Adrenal gland (tissue), 12 donors: ENCODE data around the gene ZZZ3. TPM values are rescaled to one million over a fixed set of nuclear protein-coding genes. Genes with fewer than 3 reads are reported as not detected.

Experiments used
- DNase-seq, 7 donors: peaks; one replicate each; pipeline ENCODE4 v3.0.0-alpha.2; 2019 to 2020
- H3K27ac ChIP-seq, 5 donors: fragments of 200-600 bp; sonication (generic) in 4 of 5; 1 replicate in 3 of 5; 2 replicates in 2 of 5; pipeline versions ENCODE4 v1.5.1 to v1.8.0; 2016 to 2020; ENCODE audit warnings: mild to moderate bottlenecking in 1 of 5
- H3K27me3 ChIP-seq: fragments of 200-600 bp; 2 replicates; pipeline ENCODE4 v1.8.0; 2021
- H3K36me3 ChIP-seq, 2 donors: fragments of 200-600 bp; replicated peaks in 1 of 2; 1 replicate in 1 of 2; 2 replicates in 1 of 2; pipeline versions ENCODE4 v1.5.1 to v1.8.0; 2018 to 2022
- H3K4me1 ChIP-seq, 2 donors: fragments of 200-600 bp; replicated peaks in 1 of 2; 1 replicate in 1 of 2; 2 replicates in 1 of 2; pipeline versions ENCODE4 v1.5.1 to v1.8.0; 2018 to 2021
- H3K4me3 ChIP-seq, 4 donors: fragments of 200-600 bp; sonication (generic) in 3 of 4; one replicate each; pipeline ENCODE4 v1.5.1; 2016 to 2018
- H3K9me3 ChIP-seq, 3 donors: fragments of 200-600 bp; sonication (generic) in 1 of 3; replicated peaks in 1 of 3; 1 replicate in 2 of 3; 2 replicates in 1 of 3; pipeline versions ENCODE4 v1.5.1 to v1.8.0; 2016 to 2021
- CTCF ChIP-seq, 6 experiments: fragments of 450-650 bp in 4 of 6; fragments of 200-600 bp in 2 of 6; sonication (generic) in 1 of 6; IDR thresholded peaks; 1 replicate in 5 of 6; 2 replicates in 1 of 6; pipeline versions ENCODE4 v1.5.1 to v1.8.0; 2016 to 2021; ENCODE audit warnings: antibody characterized with exemption in 6 of 6, mild to moderate bottlenecking in 2 of 6, moderate library complexity in 1 of 6
- POLR2A ChIP-seq, 2 donors: fragments of 450-650 bp; IDR thresholded peaks; one replicate each; pipeline ENCODE4 v1.6.1; 2017; ENCODE audit warnings: antibody characterized with exemption in 2 of 2, mild to moderate bottlenecking in 2 of 2, moderate library complexity in 1 of 2
- WGBS, 4 donors: extraction: QIAGEN DNeasy Blood & Tissue Kit in 2 of 4; methylation state at CpG; one replicate each; pipeline versions ENCODE4 v1.1.5 to v1.1.7; 2013 to 2017; 5-methylcytosine and 5-hydroxymethylcytosine counted together
- intact Hi-C, 2 donors: fragments of 100-400 bp; cut with DNase I; formaldehyde crosslinking; loops; one replicate each; pipeline versions ENCODE4 v1.14.1 to v1.15.0; 2022 to 2023
- polyA plus RNA-seq, 3 donors: library from polyadenylated mRNA; stranded (reverse); fragments of 200-250 nt in 2 of 3; fragments of 350-450 nt in 1 of 3; fragmentation: Illumina TruSeq in 1 of 3; extraction: RNeasy Lipid Tissue Mini Kit (QIAGEN cat#74804) in 1 of 3; gene quantifications; one replicate each; pipeline ENCODE4 v1.2.3, GENCODE V29; 2013 to 2014
- total RNA-seq, 9 donors: library from RNA; depleted of rRNA in 4 of 9; stranded (reverse); fragments of >200 nt in 4 of 9; fragments of 120-200 nt in 1 of 9; fragmentation: NEBNext Ultra II Directional in 1 of 9; extraction: Animal tissue kit (Norgen Biotek cat#: 25700) in 1 of 9; gene quantifications; one replicate each; pipeline versions ENCODE4 v1.1.0 to v1.2.4, GENCODE V29; 2013 to 2023
- donor health status: healthy with polysubstance abuse.
- donor health status: Bipolar disorder and iron deficiency.
- donor health status: DM: yes; HTN: yes; CAD: no.
- donor health status: DM: no; HTN: no; CAD: no.
- donor health status: DM: no; HTN: no; CAD: no.
- donor health status: DM: yes; HTN: yes; CAD: no.

The ZZZ3 gene
- total and polyA plus RNA-seq, 12 donors = 14.1 to 86.2 (median 47.0) TPM

DNA sequence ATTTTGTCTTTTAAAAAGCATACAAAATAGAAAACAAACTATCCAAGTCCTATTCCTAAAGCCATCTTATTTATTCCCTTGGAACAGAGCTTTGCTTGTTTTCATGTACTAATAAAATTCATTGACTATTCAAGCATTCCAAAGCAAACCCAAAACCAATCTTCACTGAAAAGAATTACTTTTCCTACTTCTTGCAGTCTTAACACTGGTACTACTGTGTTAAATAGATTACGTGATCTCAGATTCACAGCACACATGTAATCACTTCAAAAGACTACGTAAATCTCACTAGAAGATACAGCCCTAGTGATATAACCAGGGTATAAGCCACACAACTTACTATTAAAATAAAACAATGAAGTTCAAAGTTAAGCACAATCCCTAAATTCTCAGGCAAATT, 39.0 kb downstream of the ZZZ3 start:
- intact Hi-C loops = no loop called here
- DNase-seq = no peak
- 90 to 96% (median 94%) methylated on average over 2 of the region's 2 CpGs for WGBS, 4 donors
- Histone ChIP-seq H3K27ac (no peak overlapping the region), H3K9me3 (peaks cover 0 to 1% (median 0%) of the 10 kb centered on the region in 3 donors), H3K36me3 (peaks cover 0 to 12% of the 10 kb centered on the region in 2 donors), H3K4me1 (peaks cover 12 to 19% of the 10 kb centered on the region in 2 donors), H3K4me3 (no peak overlapping the region), H3K27me3 (no peaks in the 10 kb centered on the region)
- TF ChIP-seq POLR2A (IDR thresholded peaks at IDR 0.05) (no peak), CTCF (IDR thresholded peaks at IDR 0.05) (no peak)

- 91 to 97% (median 97%) methylated on average over 3 of the region's 3 CpGs for WGBS, 4 donors
These were observed 39.5 kb downstream of the ZZZ3 start for GRCh38 chr1:77642941-77643340.

GRCh38 chr1:77642196-77642595, 40.3 kb downstream of the ZZZ3 start:
- Histone ChIP-seq H3K36me3 (peaks cover 0 to 12% of the 10 kb centered on the region in 2 donors), H3K4me3 (no peak overlapping the region), H3K4me1 (peaks cover 12 to 19% of the 10 kb centered on the region in 2 donors), H3K27me3 (no peaks in the 10 kb centered on the region), H3K27ac (no peak overlapping the region), H3K9me3 (no peaks in the 10 kb centered on the region)
- no peak for DNase-seq
- intact Hi-C loops = no loop called here
- 86 to 92% (median 89%) methylated on average over 5 of the region's 5 CpGs for WGBS, 4 donors
- no peak for TF ChIP-seq CTCF (IDR thresholded peaks at IDR 0.05)
- TF ChIP-seq POLR2A (IDR thresholded peaks at IDR 0.05) = no peak

More at GRCh38 chr1:77642941-77643340, 39.5 kb downstream of the ZZZ3 start:
- TF ChIP-seq POLR2A (IDR thresholded peaks at IDR 0.05) = no peak
- TF ChIP-seq CTCF (IDR thresholded peaks at IDR 0.05) = no peak
- Histone ChIP-seq H3K27me3 (no peaks in the 10 kb centered on the region), H3K4me3 (no peak overlapping the region), H3K36me3 (peaks cover 0 to 12% of the 10 kb centered on the region in 2 donors), H3K4me1 (peaks cover 12 to 19% of the 10 kb centered on the region in 2 donors), H3K27ac (no peak overlapping the region), H3K9me3 (no peaks in the 10 kb centered on the region)
- DNase-seq = no peak
- intact Hi-C loops = no loop called here

GRCh38 chr1:77639557-77640069, 42.8 kb downstream of the ZZZ3 start:
- Histone ChIP-seq H3K4me1 (peaks cover 12 to 19% of the 10 kb centered on the region in 2 donors), H3K36me3 (peaks cover 0 to under 1% of the 10 kb centered on the region in 2 donors), H3K4me3 (no peak overlapping the region), H3K27me3 (no peaks in the 10 kb centered on the region), H3K27ac (no peak overlapping the region), H3K9me3 (no peaks in the 10 kb centered on the region)
- no peak for DNase-seq
- intact Hi-C loops = no loop called here
- 47 to 65% (median 62%) methylated on average over 4 of the region's 4 CpGs for WGBS, 4 donors
- TF ChIP-seq CTCF (IDR thresholded peaks at IDR 0.05) (no peak), POLR2A (IDR thresholded peaks at IDR 0.05) (no peak)
